Lower leg skin (tissue), 3 donors: ENCODE data around the gene SLC2A5.

Source experiments
- POLR2A ChIP-seq, 2 donors: fragments of 450-650 bp; IDR thresholded peaks; one replicate each; pipeline ENCODE4 v1.6.1; 2016 to 2017; ENCODE audit warnings: antibody characterized with exemption in 2 of 2, mild to moderate bottlenecking in 1 of 2, moderate library complexity in 1 of 2
- TF ChIP-seq, protein P1 (sequence below), 3 donors: fragments of 450-650 bp; IDR thresholded peaks; one replicate each; pipeline ENCODE4 v1.5.1; 2016; ENCODE audit warnings: antibody characterized with exemption in 3 of 3, mild to moderate bottlenecking in 3 of 3, moderate library complexity in 2 of 3

GRCh38 chr1:9033363-9033762 is 36.1 kb downstream of the SLC2A5 start:
- no peak for TF ChIP-seq POLR2A (IDR thresholded peaks at IDR 0.05)
- TF ChIP-seq, protein P1, sequence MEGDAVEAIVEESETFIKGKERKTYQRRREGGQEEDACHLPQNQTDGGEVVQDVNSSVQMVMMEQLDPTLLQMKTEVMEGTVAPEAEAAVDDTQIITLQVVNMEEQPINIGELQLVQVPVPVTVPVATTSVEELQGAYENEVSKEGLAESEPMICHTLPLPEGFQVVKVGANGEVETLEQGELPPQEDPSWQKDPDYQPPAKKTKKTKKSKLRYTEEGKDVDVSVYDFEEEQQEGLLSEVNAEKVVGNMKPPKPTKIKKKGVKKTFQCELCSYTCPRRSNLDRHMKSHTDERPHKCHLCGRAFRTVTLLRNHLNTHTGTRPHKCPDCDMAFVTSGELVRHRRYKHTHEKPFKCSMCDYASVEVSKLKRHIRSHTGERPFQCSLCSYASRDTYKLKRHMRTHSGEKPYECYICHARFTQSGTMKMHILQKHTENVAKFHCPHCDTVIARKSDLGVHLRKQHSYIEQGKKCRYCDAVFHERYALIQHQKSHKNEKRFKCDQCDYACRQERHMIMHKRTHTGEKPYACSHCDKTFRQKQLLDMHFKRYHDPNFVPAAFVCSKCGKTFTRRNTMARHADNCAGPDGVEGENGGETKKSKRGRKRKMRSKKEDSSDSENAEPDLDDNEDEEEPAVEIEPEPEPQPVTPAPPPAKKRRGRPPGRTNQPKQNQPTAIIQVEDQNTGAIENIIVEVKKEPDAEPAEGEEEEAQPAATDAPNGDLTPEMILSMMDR (IDR thresholded peaks at IDR 0.05): no peak
